ENCODE data around the gene NEK6. TPM values are rescaled to one million over a fixed set of nuclear protein-coding genes. Genes with fewer than 3 reads are reported as not detected.

The NEK6 gene
- total RNA-seq, 4 donors from 2014 or later: 25.3 to 53.1 (median 43.3) TPM

DNA sequence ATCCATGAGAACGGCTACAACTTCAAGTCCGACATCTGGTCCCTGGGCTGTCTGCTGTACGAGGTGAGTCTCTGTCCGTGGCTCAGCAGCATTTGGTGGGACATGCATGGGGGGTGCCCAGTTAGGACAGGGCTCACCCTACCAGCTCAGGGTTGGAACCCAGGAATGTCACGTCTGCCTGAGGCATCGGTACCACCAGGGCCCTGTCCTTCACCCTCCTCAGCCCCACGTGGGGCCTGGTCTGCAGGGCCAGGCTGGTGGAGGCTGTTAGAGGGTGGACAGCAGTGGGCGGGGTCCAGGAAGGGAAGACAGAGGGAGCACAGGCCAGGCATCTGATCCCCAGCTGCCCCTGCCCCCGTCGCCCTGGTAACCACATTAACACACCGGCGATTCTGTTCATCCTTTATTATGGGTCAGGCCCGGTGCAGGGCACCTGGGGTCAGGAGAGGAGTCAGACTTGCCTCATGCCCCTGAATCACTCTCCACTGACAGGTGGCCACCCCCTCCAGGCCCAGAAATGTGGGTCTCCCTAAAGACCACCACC is 81.9 kb downstream of the NEK6 start:
- TF ChIP-seq, protein P1, sequence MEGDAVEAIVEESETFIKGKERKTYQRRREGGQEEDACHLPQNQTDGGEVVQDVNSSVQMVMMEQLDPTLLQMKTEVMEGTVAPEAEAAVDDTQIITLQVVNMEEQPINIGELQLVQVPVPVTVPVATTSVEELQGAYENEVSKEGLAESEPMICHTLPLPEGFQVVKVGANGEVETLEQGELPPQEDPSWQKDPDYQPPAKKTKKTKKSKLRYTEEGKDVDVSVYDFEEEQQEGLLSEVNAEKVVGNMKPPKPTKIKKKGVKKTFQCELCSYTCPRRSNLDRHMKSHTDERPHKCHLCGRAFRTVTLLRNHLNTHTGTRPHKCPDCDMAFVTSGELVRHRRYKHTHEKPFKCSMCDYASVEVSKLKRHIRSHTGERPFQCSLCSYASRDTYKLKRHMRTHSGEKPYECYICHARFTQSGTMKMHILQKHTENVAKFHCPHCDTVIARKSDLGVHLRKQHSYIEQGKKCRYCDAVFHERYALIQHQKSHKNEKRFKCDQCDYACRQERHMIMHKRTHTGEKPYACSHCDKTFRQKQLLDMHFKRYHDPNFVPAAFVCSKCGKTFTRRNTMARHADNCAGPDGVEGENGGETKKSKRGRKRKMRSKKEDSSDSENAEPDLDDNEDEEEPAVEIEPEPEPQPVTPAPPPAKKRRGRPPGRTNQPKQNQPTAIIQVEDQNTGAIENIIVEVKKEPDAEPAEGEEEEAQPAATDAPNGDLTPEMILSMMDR (IDR thresholded peaks at IDR 0.05): no peak
- TF ChIP-seq EP300 (IDR thresholded peaks at IDR 0.05) (no peak), POLR2A (IDR thresholded peaks at IDR 0.05) (no peak)
- 71 to 86% methylated on average over 12 to 13 of the region's 13 CpGs for WGBS, 2 donors
- H3K27ac ChIP-seq: peak overlapping the region in 3 of 4 donors; percentile 30 to 84 (median 56)

DNA sequence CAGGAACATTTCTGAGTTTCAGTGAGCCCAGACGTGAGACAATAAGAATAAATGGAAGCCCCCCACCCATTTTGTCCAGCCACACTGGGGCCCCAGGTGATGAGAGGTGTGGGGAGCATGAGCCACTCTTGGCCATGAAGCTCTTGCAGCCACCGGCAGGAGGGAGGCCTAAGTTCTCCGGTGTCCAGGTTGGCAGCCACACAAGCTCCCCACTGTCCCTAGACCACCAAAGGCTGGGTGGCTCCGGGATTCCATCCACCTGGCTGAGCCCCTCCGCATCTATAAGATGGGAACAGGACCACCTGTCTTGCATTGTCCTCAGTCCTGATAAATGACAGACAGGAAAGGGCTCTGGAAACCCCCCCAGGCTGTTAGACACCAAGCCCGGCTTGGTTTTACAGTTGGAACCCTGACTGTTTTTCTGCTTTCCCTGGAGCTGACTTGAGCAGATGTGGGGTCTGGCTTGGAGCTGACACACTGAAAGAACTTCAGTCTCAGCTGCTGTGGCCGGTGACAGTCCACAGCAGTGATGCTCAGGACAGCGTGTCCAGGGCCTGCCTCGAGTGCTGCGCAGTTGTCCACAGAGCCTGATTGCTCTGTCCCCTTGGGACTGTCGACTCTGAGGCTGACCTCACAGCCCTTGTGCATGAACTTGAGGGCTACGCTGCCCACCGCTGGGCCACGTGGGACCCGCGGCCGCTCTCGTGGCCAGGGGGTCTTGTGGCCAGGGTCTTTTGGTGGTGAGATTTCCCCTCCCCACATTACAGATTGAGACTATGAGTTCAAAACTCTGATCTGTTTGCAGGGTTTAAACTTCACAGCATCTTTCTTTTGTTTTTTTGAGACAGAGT is 82.7 kb downstream of the NEK6 start:
- H3K4me3 ChIP-seq: no peak overlapping the region
- 73 to 79% methylated on average over 18 of the region's 18 CpGs for WGBS, 2 donors
- peaks cover 0 to 84% (median 4%) of the 10 kb centered on the region in 3 donors for H3K36me3 ChIP-seq
- peak overlapping the region in 2 of 4 donors; percentile 84 to 90 for H3K27ac ChIP-seq
- H3K9me3 ChIP-seq: peaks cover 0 to 13% (median 0%) of the 10 kb centered on the region in 4 donors
- DNase-seq (ENCODE audit: low spot score in 2 of 2): no peak
- no peaks in the 10 kb centered on the region for H3K27me3 ChIP-seq
- peaks cover 0 to 21% (median 10%) of the 10 kb centered on the region in 4 donors for H3K4me1 ChIP-seq
- TF ChIP-seq, protein P1 (IDR thresholded peaks at IDR 0.05): no peak
- TF ChIP-seq POLR2A (IDR thresholded peaks at IDR 0.05) (no peak), EP300 (IDR thresholded peaks at IDR 0.05) (no peak)

More for the DNA sequence above, 81.9 kb downstream of the NEK6 start:
- peaks cover 0 to 21% (median 10%) of the 10 kb centered on the region in 4 donors for H3K4me1 ChIP-seq
- no peak overlapping the region for H3K4me3 ChIP-seq
- peaks cover 0 to 13% (median 0%) of the 10 kb centered on the region in 4 donors for H3K9me3 ChIP-seq
- DNase-seq (ENCODE audit: low spot score in 2 of 2): no peak
- H3K36me3 ChIP-seq: peaks cover 0 to 84% (median 4%) of the 10 kb centered on the region in 3 donors
- H3K27me3 ChIP-seq: no peaks in the 10 kb centered on the region

DNA sequence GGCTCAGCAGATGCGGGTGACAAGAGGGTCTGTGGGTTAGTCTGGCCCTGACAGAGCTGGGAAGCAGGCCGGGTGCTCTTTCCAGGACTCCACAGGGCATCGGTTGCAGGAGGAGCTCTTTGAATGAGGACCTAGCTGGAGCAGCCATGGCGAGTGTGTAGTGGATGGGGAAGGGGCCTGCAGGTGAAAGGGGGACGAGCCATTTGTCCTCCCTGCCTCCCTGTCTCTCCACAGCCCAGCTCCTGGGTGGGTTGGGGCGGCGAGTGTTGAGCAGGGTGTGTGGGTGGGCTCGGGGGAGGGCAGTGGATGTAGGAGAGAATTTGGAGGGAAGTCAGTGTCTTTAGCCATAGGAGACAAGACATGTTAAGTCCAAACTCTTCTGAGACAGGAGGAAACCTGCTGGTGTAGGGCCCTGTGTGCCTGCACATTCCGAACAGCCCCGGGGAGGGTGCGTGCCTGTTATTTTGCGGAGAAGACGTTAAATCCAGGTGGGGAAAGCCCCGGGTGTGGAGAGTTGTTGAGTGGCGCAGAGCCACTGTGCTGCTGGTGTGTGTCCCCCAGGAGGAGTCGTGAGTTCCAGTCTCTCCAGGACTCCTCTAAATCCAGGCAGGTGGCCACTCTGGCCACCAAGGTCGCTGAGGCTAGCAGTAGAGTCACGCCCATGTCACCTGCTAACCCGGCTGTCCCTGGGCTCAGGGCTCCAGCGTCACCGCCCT is 83.9 kb downstream of the NEK6 start:
- TF ChIP-seq POLR2A (IDR thresholded peaks at IDR 0.05) (no peak), EP300 (IDR thresholded peaks at IDR 0.05) (no peak)
- TF ChIP-seq, protein P1 (IDR thresholded peaks at IDR 0.05): no peak
- Histone ChIP-seq H3K27ac (peak overlapping the region in 2 of 4 donors; percentile 84 to 90), H3K36me3 (peaks cover 0 to 84% (median 4%) of the 10 kb centered on the region in 3 donors), H3K27me3 (no peaks in the 10 kb centered on the region), H3K4me1 (peaks cover 0 to 21% (median 10%) of the 10 kb centered on the region in 4 donors), H3K4me3 (no peak overlapping the region), H3K9me3 (peaks cover 0 to 13% (median 0%) of the 10 kb centered on the region in 4 donors)
- DNase-seq (ENCODE audit: low spot score in 2 of 2): no peak
- WGBS, 2 donors: 80 to 83% methylated on average over 20 to 21 of the region's 21 CpGs

GRCh38 chr9:124342402-124342775 is 84.6 kb downstream of the NEK6 start:
- TF ChIP-seq, protein P1 (IDR thresholded peaks at IDR 0.05): no peak
- TF ChIP-seq EP300 (IDR thresholded peaks at IDR 0.05) (no peak), POLR2A (IDR thresholded peaks at IDR 0.05) (no peak)
- WGBS, 2 donors: 71 to 74% methylated on average over 11 of the region's 11 CpGs
- H3K36me3 ChIP-seq: peaks cover 0 to 84% (median 4%) of the 10 kb centered on the region in 3 donors

More at GRCh38 chr9:124342402-124342775, 84.6 kb downstream of the NEK6 start:
- Histone ChIP-seq H3K9me3 (peaks cover 0 to 7% (median 0%) of the 10 kb centered on the region in 4 donors), H3K4me3 (no peak overlapping the region), H3K27me3 (no peaks in the 10 kb centered on the region), H3K4me1 (peaks cover 0 to 21% (median 10%) of the 10 kb centered on the region in 4 donors), H3K27ac (peak overlapping the region; percentile 43 to 90 (median 64))
- no peak for DNase-seq (ENCODE audit: low spot score in 2 of 2)

All from tibial nerve (tissue), 4 donors.